Activated naive CD4-positive, alpha-beta T cell treated with anti-CD3 and anti-CD28 coated beads for 36 hours (primary cell): Measurements from ENCODE around the gene ROPN1L. TPM values are rescaled to one million over a fixed set of nuclear protein-coding genes. Genes with fewer than 3 reads are reported as not detected.

ENCODE experiments used
- CTCF ChIA-PET: fragments of 350-600 bp; sonication (Branson Sonifier 250); formaldehyde crosslinking; loops from one replicate; lab custom pipeline; 2021; ENCODE audit warnings: antibody characterized with exemption; lab: Charles Lee
- DNase-seq: peaks from one replicate; pipeline ENCODE4 v3.0.0-alpha.2; 2020
- H3K27ac Mint-ChIP-seq: one replicate; pipeline ENCODE4 v1.8.0; 2021; ENCODE audit warnings: mild to moderate bottlenecking, mixed read lengths
- H3K27me3 Mint-ChIP-seq: one replicate; pipeline ENCODE4 v1.8.0; 2021; ENCODE audit warnings: low read depth, mixed read lengths
- H3K36me3 Mint-ChIP-seq: one replicate; pipeline ENCODE4 v1.8.0; 2021; ENCODE audit warnings: low read depth, mixed read lengths
- H3K4me1 Mint-ChIP-seq: one replicate; pipeline ENCODE4 v1.8.0; 2021; ENCODE audit warnings: low read depth, mixed read lengths
- H3K4me3 Mint-ChIP-seq: one replicate; pipeline ENCODE4 v1.8.0; 2021; ENCODE audit warnings: mild to moderate bottlenecking, moderate library complexity, mixed read lengths
- H3K9me3 Mint-ChIP-seq: one replicate; pipeline ENCODE4 v1.8.0; 2021; ENCODE audit warnings: mixed read lengths
- intact Hi-C: fragments of 100-400 bp; cut with micrococcal nuclease; formaldehyde crosslinking; loops from one replicate; pipeline ENCODE4 v1.15.1; 2023
- total RNA-seq, 2 experiments: library from RNA; stranded (reverse); gene quantifications; one replicate each; pipeline ENCODE4 v1.2.3, GENCODE V29; 2021

The ROPN1L gene
- total RNA-seq, 2 experiments from 2014 or later, result not detected

DNA sequence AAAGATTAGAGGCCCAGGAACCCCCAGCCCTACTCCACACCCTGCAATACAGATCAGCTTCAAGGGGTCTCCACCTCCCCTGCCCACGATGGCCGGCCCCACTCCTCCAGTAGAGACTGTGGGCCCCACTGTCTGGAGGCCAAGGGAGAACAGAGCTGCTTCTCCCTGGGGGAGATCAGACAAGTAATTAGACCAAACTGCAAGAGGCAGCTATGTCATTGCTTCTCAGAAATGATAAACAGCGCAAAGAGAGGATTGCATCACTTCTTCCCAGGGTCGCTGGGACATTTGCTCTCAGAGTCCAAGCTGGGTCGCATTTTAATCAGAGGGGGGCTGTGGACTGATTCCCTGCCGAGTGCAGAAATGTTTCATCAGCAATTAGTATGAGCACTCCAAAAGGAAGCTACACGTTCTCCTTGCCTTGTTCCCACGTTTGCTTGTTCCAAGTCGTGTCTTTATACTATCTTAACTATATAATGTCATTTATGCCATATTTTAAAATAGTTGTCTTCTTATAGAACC lies 59.9 kb downstream of the ROPN1L start:
- no peak overlapping the region for H3K4me3 Mint-ChIP-seq
- no peaks in the 10 kb centered on the region for H3K36me3 Mint-ChIP-seq
- H3K4me1 Mint-ChIP-seq, result no peaks in the 10 kb centered on the region
- H3K27me3 Mint-ChIP-seq, result no peaks in the 10 kb centered on the region
- no peaks in the 10 kb centered on the region for H3K9me3 Mint-ChIP-seq
- DNase-seq, result no peak
- CTCF ChIA-PET, result no interaction called here
- intact Hi-C loops, result no loop called here
- H3K27ac Mint-ChIP-seq, result no peak overlapping the region

DNA sequence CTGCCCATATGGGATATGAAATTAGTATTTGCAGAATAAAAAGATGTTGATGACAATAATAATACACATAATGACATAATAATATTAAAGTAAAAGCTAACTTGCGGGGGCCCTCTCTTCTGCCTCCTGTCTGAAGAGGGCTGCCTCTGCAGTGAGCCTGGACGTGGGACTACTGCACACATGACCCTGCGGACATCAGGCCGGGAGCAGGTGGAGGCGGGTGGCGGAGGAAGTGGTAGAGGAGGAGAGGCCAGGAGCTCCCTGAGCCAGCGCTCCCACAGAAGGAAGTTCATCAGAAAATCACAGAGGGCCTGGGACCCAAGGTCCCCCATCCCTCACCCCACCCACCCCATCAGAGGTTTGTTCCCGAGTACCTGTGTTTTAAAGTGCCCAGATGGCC lies 60.5 kb downstream of the ROPN1L start:
- Mint-ChIP-seq H3K4me1 (no peaks in the 10 kb centered on the region), H3K36me3 (no peaks in the 10 kb centered on the region)
- CTCF ChIA-PET, result no interaction called here

DNA sequence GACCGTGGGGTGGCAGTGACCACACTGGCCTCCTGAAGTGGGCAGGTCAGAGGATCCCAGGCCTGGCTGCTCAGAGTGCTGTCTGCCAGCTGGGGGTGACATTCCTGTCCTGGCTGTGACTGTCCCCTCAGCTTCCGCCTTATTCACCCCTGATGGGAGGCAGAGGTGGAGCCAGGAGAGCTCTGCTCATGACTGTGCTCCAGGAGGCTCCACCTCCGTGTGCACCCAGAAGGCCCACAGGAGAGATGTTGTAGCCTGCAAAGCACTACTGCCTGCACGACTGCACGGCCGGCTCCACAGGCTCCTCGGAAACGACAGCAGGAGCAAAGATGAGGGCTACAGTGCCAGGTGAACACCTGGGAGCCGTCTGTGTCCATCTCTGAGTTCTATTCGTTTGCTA lies 60.9 kb downstream of the ROPN1L start:
- Mint-ChIP-seq H3K4me1 (no peaks in the 10 kb centered on the region), H3K9me3 (no peaks in the 10 kb centered on the region), H3K36me3 (no peaks in the 10 kb centered on the region), H3K27ac (no peak overlapping the region), H3K27me3 (no peaks in the 10 kb centered on the region), H3K4me3 (no peak overlapping the region)
- CTCF ChIA-PET, result no interaction called here
- no peak for DNase-seq
- intact Hi-C loops, result no loop called here

More for the DNA sequence above, 60.5 kb downstream of the ROPN1L start:
- no peak for DNase-seq
- H3K27me3 Mint-ChIP-seq, result no peaks in the 10 kb centered on the region
- intact Hi-C loops, result no loop called here
- no peak overlapping the region for H3K27ac Mint-ChIP-seq
- no peak overlapping the region for H3K4me3 Mint-ChIP-seq
- no peaks in the 10 kb centered on the region for H3K9me3 Mint-ChIP-seq

DNA sequence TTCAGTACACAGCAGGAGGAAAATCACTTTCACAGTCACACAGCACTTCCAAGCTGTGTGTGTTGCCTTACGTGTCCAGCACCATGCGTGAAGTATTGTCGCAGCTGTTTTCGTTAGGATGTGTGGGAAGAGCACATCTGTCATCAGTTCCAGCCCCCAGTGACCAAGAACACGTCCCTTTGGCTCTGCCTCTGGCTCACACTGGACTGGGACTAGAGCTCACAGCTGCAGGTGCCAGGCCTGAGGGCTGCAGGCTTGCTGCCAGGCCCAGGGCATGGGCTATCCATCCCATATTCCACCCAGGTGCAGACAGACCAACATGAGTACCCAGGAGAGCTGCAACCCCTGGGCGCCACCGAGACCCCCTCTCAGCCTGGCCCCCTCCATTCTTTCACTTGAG lies 61.6 kb downstream of the ROPN1L start:
- Mint-ChIP-seq H3K4me1 (no peaks in the 10 kb centered on the region), H3K36me3 (no peaks in the 10 kb centered on the region), H3K9me3 (no peaks in the 10 kb centered on the region), H3K4me3 (no peak overlapping the region), H3K27me3 (no peaks in the 10 kb centered on the region), H3K27ac (no peak overlapping the region)
- intact Hi-C loops, result no loop called here
- CTCF ChIA-PET, result interaction anchor here (1.3 kb wide), 1 partner anchor 124 kb away, joined by 4 read pairs; no protein-coding TSS in a partner anchor
- DNase-seq, result no peak

DNA sequence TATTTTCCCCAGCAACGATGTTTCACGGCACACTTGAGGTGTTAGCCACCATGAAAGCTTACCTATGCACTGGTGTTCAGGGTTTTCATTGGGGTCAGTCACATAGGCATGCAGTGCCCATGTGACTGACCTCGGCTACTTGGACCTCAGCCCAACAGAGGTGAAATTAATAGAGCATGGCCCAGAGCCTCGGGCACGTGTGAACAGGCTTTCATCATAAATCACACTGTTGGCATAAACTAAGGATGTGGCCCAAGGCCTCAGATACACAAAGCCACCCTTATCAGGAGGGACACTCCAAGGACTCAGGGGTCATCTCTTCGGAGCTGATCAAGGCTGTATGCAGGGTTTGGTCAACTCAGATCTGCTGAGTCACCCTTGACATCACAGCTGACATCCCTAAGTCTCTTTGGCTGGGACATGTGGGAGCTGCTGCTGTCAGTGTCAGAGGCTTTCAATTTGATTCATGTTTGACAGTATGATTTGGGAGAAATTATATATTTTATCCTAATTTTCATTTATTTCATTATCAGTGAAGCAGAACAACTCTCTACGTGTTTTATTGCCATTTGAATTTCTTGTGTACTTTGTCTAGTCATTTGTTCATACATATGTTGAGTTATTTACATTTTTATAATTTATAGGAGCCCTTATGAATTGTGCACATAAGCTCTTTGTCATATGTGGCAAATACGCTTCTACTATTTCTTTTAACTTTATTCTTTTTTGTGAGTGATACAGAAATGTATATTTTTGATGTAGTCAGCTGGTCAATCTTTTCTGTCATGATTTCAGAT lies 62.5 kb downstream of the ROPN1L start:
- Mint-ChIP-seq H3K27me3 (no peaks in the 10 kb centered on the region), H3K36me3 (no peaks in the 10 kb centered on the region), H3K27ac (no peak overlapping the region), H3K4me1 (no peaks in the 10 kb centered on the region), H3K4me3 (no peak overlapping the region), H3K9me3 (no peaks in the 10 kb centered on the region)
- intact Hi-C loops, result no loop called here
- DNase-seq, result no peak
- CTCF ChIA-PET, result interaction anchor here (0.5 to 1.3 kb wide), 3 partner anchors 13 to 123 kb away, joined by 3 to 4 read pairs (median 4); no protein-coding TSS in a partner anchor

DNA sequence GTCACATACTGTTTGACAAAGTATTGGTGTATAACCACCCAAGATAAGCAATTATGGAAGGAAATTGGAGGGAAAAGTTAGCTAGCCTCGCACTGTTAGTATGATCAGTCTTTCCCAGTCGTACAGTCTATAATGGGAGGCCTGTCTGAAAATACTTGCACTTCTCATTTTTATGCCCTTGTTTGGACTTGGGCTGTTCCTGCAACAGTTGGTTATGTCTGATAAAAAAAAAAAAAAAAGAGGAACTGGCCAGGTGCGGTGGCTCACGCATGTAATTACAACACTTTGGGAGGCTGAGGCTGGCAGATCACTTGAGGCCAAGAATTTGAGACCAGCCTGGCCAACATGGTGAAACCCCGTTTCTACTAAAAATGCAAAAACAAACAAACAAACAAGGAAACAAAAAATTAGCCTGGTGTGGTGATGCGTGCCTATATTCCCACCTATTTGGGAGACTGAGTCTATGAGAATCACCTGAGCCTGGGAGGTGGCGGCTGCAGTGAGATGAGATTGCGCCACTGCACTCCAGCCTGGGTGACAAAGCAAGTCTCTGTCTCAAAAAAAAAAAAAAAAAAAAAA lies 63.9 kb downstream of the ROPN1L start:
- H3K27me3 Mint-ChIP-seq, result no peaks in the 10 kb centered on the region
- no peaks in the 10 kb centered on the region for H3K9me3 Mint-ChIP-seq
- H3K27ac Mint-ChIP-seq, result no peak overlapping the region
- CTCF ChIA-PET, result no interaction called here
- no peaks in the 10 kb centered on the region for H3K4me1 Mint-ChIP-seq
- no peaks in the 10 kb centered on the region for H3K36me3 Mint-ChIP-seq
- DNase-seq, result no peak
- intact Hi-C loops, result no loop called here
- H3K4me3 Mint-ChIP-seq, result no peak overlapping the region

DNA sequence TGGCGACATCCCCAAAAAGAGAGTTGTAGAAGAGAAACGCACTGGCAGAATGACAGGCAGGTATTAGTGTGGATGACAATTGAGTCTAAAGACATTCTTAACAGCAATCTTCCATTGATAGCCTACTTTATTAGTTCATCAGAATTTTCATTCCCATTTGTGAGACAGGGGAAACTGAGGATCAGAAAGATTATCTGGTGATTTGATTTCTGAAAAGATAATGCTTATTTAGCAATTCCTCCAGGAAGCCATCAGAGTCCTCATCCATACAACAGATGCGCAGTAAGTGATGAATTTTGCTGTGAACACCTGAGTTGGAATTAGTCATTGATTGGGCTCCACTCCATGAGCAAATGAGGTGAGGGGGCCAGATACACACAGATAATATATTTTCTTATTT lies 64.9 kb downstream of the ROPN1L start:
- Mint-ChIP-seq H3K27me3 (no peaks in the 10 kb centered on the region), H3K36me3 (no peaks in the 10 kb centered on the region), H3K9me3 (no peaks in the 10 kb centered on the region), H3K27ac (no peak overlapping the region), H3K4me1 (no peaks in the 10 kb centered on the region), H3K4me3 (no peak overlapping the region)
- CTCF ChIA-PET, result no interaction called here
- DNase-seq, result no peak
- intact Hi-C loops, result no loop called here

DNA sequence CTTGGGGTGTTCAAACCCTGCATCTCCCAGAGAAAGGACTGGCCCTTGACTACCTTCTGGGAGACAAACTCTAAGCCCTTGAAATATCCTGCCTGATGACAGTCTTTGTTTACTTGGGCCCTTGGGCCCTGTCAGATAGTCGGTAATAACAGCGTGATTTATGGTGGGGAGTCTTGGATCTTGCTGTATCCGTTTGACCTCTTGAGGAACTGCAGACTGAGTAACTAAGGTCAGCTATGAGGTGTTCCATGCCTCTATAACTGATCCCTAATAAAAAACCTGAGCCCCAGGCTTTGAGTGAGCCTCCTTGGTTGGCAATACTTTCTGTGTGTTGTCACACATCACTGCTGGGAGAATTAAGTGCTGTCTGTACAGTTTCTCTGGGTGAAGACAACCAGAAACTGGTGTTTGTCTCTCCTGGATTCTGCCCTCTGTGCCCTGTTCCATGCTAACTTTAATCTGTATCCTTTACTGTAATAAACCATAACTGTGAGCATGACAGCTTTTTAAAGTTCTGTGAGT lies 66.0 kb downstream of the ROPN1L start:
- DNase-seq, result no peak
- H3K36me3 Mint-ChIP-seq, result no peaks in the 10 kb centered on the region

DNA sequence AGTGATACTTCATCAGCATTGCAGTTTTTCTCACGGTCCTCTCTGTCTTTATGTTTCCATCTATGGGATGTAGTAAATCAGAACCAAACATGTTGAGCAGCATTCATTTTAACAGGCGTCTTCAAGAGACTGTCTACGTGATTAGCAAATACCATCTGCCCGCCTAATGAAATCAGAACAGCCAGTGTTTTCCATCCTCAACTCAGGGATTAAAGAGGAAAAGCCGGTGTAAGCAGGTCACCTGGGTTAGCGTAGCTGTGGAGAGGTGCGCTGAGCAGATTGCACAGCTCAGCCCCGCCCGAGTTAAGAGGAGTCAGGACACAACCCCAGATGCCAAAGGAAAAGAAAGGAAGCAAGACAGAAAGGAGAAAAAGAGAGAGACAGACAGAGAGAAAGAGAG lies 67.9 kb downstream of the ROPN1L start:
- CTCF ChIA-PET, result no interaction called here
- intact Hi-C loops, result no loop called here
- H3K36me3 Mint-ChIP-seq, result no peaks in the 10 kb centered on the region
- no peak overlapping the region for H3K27ac Mint-ChIP-seq
- no peaks in the 10 kb centered on the region for H3K9me3 Mint-ChIP-seq
- H3K4me3 Mint-ChIP-seq, result no peak overlapping the region
- no peak for DNase-seq
- no peaks in the 10 kb centered on the region for H3K4me1 Mint-ChIP-seq
- peaks cover 2% of the 10 kb centered on the region for H3K27me3 Mint-ChIP-seq

More for the DNA sequence above, 66.0 kb downstream of the ROPN1L start:
- intact Hi-C loops, result no loop called here
- H3K27me3 Mint-ChIP-seq, result no peaks in the 10 kb centered on the region
- H3K4me3 Mint-ChIP-seq, result no peak overlapping the region
- no peaks in the 10 kb centered on the region for H3K9me3 Mint-ChIP-seq
- CTCF ChIA-PET, result interaction anchor here (0.7 kb wide), 1 partner anchor 726 kb away, joined by 3 read pairs; no protein-coding TSS in a partner anchor
- no peaks in the 10 kb centered on the region for H3K4me1 Mint-ChIP-seq
- H3K27ac Mint-ChIP-seq, result no peak overlapping the region

DNA sequence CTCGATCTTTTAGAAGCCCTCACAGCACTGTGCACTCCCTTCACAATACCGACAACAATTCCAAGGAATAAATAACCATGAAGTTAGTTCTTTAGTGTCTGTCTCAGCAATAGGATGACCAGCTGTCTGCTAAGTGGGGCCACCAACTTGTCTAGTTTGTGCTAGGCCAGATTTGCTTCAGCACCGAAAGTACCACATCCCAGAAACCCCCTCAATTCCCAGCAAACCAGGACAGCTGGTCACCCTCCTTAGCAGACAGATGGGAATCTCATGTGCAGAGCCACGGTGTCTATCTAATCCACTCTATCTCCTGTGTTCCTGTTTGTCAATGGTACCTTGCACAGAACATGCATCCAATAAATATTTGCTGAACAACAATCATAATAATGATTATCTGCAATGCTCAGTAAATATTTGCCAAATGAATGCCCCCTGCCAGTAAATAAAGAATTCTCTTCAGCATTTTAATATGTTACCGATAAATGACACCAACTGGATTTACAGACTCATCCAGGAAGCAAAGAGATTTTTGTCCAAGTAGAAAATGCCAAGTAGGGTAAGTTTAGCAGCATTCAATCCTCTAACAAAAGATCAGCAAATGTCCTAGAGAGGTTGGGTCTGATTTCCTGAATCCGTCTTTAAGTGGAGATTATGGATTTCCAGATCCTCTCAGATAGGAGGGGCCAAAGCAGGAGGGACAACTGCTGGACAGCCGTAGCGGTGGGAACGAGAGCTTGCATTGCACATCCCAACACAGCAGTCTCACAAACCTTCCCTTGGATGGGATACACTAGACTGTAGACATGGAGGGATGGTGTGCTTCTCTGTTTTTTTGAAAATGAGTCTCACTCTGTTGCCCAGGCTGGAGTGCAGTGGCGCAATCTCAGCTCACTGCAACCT lies 70.3 kb downstream of the ROPN1L start:
- Mint-ChIP-seq H3K27me3 (peaks cover 2% of the 10 kb centered on the region), H3K27ac (no peak overlapping the region), H3K36me3 (no peaks in the 10 kb centered on the region), H3K4me3 (no peak overlapping the region), H3K4me1 (no peaks in the 10 kb centered on the region), H3K9me3 (no peaks in the 10 kb centered on the region)
- DNase-seq, result no peak
- intact Hi-C loops, result no loop called here
- CTCF ChIA-PET, result no interaction called here

DNA sequence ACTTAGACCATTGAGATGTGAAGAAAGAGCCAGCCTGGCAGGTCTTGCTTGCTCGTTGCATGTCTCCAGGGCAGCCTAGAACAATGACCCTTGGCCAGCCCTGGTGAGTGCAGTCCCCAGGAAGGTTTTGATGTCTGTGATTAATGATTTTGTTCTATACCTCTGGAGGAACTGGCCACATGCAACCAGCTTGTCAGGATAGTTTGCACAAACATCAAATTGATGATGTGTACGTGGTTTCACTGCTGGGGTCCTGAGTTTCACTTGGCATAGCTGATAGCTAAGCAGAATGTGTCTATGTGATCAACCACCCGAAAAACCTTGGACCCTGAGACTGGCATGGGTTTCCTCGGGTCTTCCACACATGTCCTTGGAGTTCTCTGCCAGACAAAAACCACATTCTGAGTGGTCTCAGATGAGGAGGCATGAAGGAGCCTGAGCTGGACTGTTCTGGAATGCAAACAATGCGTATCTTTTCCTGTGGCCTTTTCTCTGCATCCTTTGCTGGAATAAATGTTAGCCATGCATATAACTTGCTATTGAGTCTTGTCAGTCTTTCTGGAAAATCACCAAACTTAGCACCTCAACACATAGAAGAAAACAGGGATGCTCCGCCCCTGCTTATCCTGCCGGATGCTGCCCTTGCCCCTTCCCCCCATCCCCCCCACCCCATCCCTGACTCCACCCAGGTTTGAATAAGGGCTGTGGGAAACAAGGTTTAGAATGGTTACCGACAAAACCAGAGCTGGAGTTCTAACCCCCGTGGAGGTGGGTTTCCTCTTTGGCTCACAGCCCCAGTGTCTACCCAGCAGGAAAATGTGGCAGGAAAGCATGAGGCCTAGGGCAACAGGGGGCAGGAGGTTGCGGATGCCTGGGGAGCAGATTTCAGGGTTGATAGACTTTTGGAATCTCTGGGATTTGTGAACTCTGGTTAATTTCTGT lies 72.1 kb downstream of the ROPN1L start:
- Mint-ChIP-seq H3K27me3 (peaks cover 2% of the 10 kb centered on the region), H3K36me3 (no peaks in the 10 kb centered on the region), H3K4me1 (no peaks in the 10 kb centered on the region), H3K27ac (no peak overlapping the region), H3K9me3 (no peaks in the 10 kb centered on the region), H3K4me3 (no peak overlapping the region)
- CTCF ChIA-PET, result interaction anchor here (0.5 kb wide), 1 partner anchor 1028 kb away, joined by 3 read pairs; no protein-coding TSS in a partner anchor
- intact Hi-C loops, result no loop called here
- no peak for DNase-seq
